ENCODE data around the gene STIMATE.

Gene STIMATE

DNA sequence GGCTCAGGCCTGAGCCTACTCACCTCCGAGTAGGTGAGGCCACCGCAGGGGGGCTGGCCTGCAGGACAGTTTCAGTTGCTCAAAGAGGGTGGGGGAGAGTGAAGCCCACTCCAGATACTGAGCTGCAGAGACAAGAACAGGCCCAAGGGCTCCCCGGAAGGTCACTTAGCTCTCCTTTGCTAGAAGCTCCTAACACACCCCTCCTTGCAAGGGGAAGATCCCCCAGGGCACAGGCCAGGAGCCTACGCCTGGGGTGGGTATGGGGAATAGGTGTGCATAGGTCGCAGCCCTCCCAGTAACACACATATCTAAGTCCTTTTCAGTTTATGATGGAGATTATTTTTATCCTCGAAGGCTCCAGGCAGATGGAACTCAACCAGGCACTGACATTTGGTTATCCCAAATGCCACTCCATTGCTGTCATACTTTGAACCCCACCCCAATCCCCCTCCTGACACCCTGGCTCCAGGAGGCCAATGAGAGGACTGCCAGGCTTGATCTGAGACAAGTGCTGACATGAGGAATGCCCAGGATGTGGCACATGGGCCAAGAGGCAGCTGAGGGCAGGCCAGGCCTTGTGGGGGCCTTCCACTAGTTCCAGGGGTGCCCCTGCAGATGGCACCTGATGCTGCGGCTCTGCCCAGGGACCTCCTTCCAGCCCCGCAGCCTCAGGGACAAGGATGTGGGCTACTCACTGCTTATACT is 61.4 kb downstream of the STIMATE start:
- peaks cover 7% of the 10 kb centered on the region; the same call in 1 of the 2 replicates for H3K4me1 ChIP-seq (ENCODE audit: insufficient read depth, low read length)
- H3K36me3 ChIP-seq (ENCODE audit: insufficient read depth, low read length), result no peaks in the 10 kb centered on the region
- no peak overlapping the region for H3K9ac ChIP-seq (ENCODE audit: low read depth, low read length)
- H3K9me3 ChIP-seq (ENCODE audit: control insufficient read depth, insufficient read depth, low read length), result no peaks in the 10 kb centered on the region

DNA sequence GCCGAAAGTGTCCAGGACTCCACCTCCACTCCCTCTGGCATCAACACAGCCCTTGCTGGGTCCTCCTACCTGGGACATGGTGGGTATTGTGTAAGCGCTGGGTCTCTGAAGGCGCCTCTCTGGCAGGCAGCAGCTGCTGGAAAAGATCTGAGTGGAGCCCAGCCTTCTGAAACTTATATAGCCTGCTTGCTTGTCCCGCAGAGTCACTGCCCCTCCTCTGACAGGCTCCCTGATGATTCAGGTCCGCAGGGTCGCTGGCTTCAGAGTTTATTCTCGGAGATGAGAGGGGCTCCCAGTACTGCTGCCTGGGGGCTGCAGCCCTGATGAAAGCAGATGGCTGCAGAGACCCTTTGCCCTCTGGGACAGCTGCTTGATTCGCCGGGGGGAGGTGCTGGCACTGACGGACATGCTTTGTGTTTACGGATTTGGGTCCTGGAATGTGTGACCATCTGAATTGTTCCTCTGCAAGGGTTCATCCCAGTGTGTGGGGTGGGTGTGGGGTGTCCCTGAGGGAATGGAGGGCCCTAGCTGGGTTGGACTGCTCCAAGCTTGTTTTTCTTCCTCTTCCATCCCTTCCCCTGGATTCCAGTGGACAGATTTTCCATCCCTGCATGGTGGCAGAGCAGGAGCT is 62.4 kb downstream of the STIMATE start, which contains the start of gene MUSTN1:
MUSTN1 (minus strand) TSS at position 149 of the 631 bp plus-strand sequence; CDS start at position 78, 71 bp downstream.
- Histone ChIP-seq H3K9ac (ENCODE audit: low read depth, low read length) (no peak within 1 kb of the TSS), H3K4me1 (ENCODE audit: insufficient read depth, low read length) (peaks cover 11% of the 10 kb centered on the region; the same call in 1 of the 2 replicates), H3K36me3 (ENCODE audit: insufficient read depth, low read length) (no peaks in the 10 kb centered on the region), H3K9me3 (ENCODE audit: control insufficient read depth, insufficient read depth, low read length) (no peaks in the 10 kb centered on the region)

DNA sequence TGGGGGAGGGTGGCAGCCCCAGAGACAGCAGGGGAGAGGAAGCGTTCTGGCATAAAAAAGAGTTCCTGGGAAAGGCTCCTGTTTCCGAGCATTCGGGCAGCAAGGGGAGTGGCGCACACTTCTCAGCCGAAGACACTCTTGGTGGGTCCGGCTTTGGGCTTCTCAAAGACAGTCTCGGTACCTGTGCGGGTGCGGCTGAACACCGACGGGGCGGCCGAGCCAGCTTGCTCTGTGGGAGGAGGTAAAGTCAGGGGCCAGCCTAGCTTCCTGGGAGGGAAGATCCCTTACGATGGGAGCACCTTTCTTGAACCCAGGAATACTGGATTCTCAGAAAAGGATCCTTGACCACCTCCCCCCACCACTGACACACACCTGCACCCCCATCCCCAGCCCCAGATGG is 64.1 kb downstream of the STIMATE start:
- Histone ChIP-seq H3K9me3 (ENCODE audit: control insufficient read depth, insufficient read depth, low read length) (no peaks in the 10 kb centered on the region), H3K36me3 (ENCODE audit: insufficient read depth, low read length) (no peaks in the 10 kb centered on the region), H3K4me1 (ENCODE audit: insufficient read depth, low read length) (peaks cover 11% of the 10 kb centered on the region; the same call in 1 of the 2 replicates)

DNA sequence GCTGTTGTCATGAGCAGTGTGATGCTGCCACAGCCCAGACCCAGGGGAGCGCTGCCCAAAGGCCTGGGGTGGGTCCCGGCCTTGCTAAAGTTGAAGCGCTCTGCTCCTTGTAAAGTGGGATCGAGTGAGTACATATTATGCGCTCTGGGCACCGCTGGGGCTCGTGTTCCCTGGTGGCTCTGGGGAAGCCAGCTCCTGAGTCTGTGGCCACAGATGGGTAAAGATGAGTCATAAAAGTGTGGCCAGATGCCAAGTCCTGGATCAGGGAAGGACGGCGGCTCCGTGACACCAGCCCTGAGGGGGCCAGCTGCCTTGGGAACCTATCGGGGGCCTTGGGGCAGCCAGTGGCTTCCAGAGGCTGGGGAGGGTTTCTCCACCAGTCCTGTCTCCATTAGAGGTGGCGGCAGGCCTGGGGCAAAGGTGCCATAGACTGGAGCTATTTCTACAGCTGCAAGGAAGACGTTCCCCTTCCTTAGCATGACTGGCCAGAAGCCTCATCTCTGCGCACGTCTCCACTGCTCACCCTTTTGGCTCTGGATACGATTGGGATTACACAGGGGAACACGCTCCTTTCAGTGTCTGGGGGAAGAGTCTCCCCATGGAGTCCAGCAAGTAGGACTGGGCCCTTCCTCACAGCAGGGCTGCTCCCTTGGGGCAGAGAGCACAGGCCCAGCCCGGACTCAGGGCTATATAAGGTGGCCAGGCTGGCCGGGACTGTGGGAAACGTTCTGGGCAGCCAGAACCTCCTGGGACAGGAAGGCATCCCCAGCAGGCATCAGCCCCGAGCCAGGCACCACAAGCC is 65.6 kb downstream of the STIMATE start:
- Histone ChIP-seq H3K9ac (ENCODE audit: low read depth, low read length) (no peak overlapping the region), H3K36me3 (ENCODE audit: insufficient read depth, low read length) (no peaks in the 10 kb centered on the region), H3K9me3 (ENCODE audit: control insufficient read depth, insufficient read depth, low read length) (no peaks in the 10 kb centered on the region), H3K4me1 (ENCODE audit: insufficient read depth, low read length) (peaks cover 11% of the 10 kb centered on the region; the same call in 1 of the 2 replicates)

More for the DNA sequence above, 64.1 kb downstream of the STIMATE start:
- H3K9ac ChIP-seq (ENCODE audit: low read depth, low read length), result no peak overlapping the region

DNA sequence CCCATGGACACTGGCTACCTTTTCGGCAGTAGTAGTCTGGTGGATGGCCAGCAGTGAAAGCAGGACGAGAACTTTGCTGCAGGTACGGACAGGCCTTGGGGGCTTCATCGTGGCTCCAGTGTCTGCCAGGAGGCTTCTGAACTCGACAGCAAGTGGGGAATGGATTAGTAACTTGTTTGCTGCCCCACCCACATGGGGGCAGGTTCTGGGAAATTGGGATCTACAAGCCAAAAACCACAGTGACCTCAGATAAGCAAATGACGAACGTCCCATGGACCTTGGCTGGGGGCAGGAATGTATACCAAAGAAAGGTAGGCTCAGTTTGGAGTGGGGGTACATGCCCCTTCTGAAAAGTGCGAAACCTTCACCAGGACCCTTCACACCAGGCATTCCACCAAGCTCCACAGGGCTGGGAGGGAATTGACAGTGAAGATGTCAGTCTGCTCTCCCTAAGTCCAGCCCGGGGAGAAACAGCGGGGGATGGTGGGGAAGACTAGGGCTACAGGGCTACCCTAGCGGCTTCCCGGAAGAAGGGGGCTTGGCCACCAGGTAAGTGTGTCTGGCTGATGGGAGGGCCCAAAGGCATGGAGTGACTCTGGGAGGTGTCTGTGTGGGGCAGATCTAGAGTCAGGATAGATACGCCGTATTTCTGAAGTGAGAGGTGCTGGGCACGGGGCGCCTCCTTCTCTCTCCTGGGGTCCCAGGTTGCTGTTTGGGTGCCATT is 66.7 kb downstream of the STIMATE start, which contains the start of gene ITIH4:
ITIH4 (minus strand) TSS at position 138 of the 724 bp plus-strand sequence; CDS start at position 108, 30 bp downstream.
- H3K36me3 ChIP-seq (ENCODE audit: insufficient read depth, low read length), result no peaks in the 10 kb centered on the region
- H3K9me3 ChIP-seq (ENCODE audit: control insufficient read depth, insufficient read depth, low read length), result no peaks in the 10 kb centered on the region
- H3K9ac ChIP-seq (ENCODE audit: low read depth, low read length), result no peak within 1 kb of the TSS
- H3K4me1 ChIP-seq (ENCODE audit: insufficient read depth, low read length), result peaks cover 11% of the 10 kb centered on the region; the same call in 1 of the 2 replicates

DNA sequence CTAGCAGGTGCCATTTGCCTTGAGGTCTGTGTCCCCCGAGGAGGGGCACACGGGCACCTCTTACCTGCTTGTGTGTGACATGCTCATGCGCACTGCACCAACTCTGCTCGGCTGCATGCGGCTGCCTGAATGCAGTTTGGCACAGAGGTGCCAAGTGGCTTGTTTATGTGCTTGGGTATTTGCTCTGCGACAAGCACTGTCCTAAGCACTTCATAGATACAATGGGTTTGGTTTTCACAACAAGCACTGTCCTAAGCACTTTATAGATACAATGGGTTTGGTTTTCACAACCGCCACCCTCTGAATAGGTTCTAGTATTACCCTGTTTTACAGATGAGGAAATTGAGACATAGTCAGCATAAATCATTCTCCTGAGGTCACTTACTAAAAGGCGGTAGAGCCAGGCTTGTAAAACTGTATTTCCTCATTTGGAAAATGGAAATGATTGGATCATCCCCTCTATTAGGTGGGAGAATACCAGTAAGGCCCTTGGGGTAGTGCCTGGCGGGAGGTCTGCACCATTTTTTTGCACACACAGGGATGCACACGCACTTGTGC is 67.4 kb downstream of the STIMATE start:
- Histone ChIP-seq H3K4me1 (ENCODE audit: insufficient read depth, low read length) (peaks cover 5% of the 10 kb centered on the region; the same call in 1 of the 2 replicates), H3K36me3 (ENCODE audit: insufficient read depth, low read length) (no peaks in the 10 kb centered on the region), H3K9ac (ENCODE audit: low read depth, low read length) (no peak overlapping the region), H3K9me3 (ENCODE audit: control insufficient read depth, insufficient read depth, low read length) (no peaks in the 10 kb centered on the region)

DNA sequence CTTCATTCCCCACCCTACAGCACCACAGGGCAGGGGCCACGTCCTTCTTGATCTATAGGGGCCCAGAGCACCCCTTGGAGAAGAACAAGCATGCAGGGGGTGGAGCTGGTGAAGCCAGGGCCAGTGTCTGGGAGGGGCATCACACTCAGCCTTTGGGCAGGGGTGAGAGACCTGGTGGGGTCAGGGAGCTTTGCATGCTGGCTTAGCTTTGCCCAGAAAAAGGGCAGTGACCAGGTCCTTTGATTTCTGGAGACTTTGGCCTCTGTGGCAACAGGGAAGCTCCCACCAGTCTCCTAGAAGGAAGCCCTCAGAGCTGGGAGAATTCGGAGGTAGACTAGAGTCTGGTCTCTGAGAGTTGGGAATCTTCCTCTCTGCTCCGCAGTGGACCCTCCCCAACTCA is 67.9 kb downstream of the STIMATE start:
- peaks cover 5% of the 10 kb centered on the region; the same call in 1 of the 2 replicates for H3K4me1 ChIP-seq (ENCODE audit: insufficient read depth, low read length)
- no peaks in the 10 kb centered on the region for H3K36me3 ChIP-seq (ENCODE audit: insufficient read depth, low read length)
- no peak overlapping the region for H3K9ac ChIP-seq (ENCODE audit: low read depth, low read length)
- no peaks in the 10 kb centered on the region for H3K9me3 ChIP-seq (ENCODE audit: control insufficient read depth, insufficient read depth, low read length)

DNA sequence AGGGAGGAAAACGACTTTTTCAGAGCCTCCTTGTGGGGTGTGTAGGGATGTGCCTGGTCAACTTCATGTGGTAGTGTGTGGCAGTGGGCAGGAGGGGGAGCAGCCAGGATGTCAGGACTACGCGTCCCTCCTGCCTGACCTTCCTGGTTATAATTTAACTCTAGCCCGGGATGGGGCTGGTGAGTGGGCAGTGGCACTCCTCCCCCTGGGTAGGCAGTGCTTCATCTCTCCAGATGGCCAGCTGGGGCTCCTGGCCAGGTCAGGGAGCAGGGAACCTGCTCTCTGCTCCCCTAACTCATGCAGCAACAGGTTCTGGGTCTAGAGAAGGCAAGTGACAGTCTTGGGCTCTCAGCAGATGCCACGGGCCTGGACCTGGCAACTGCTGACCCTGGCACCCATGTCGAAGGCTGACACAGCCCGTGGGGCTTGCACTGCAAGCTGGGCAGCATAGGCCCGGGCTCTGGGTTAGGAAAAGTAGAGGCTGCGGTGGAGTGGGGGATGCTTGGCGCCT is 69.4 kb downstream of the STIMATE start:
- no peaks in the 10 kb centered on the region for H3K36me3 ChIP-seq (ENCODE audit: insufficient read depth, low read length)
- H3K4me1 ChIP-seq (ENCODE audit: insufficient read depth, low read length), result peaks cover 5% of the 10 kb centered on the region; the same call in 1 of the 2 replicates
- H3K9ac ChIP-seq (ENCODE audit: low read depth, low read length), result no peak overlapping the region
- no peaks in the 10 kb centered on the region for H3K9me3 ChIP-seq (ENCODE audit: control insufficient read depth, insufficient read depth, low read length)

DNA sequence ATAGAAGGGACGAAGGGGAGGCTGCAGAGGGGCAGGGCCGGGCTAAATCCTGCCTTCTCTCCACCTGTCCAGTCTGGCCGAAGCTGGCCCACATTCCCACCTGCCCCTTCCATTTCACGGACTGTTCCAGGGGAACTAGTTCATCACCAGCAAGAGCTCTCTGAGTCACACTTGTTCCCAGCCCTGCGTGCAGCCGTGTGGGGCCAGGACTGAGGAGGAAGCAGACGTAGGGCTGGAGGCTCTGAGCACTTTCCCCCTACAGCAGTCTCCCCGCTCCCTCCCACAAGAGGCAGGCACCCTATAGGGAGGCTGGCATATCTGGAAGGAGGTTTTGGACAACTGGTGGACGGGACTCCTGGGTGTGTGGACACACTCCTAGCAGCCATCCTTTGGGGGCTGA is 69.9 kb downstream of the STIMATE start:
- H3K4me1 ChIP-seq (ENCODE audit: insufficient read depth, low read length), result peaks cover 5% of the 10 kb centered on the region; the same call in 1 of the 2 replicates
- no peaks in the 10 kb centered on the region for H3K9me3 ChIP-seq (ENCODE audit: control insufficient read depth, insufficient read depth, low read length)
- no peak overlapping the region for H3K9ac ChIP-seq (ENCODE audit: low read depth, low read length)
- H3K36me3 ChIP-seq (ENCODE audit: insufficient read depth, low read length), result no peaks in the 10 kb centered on the region

DNA sequence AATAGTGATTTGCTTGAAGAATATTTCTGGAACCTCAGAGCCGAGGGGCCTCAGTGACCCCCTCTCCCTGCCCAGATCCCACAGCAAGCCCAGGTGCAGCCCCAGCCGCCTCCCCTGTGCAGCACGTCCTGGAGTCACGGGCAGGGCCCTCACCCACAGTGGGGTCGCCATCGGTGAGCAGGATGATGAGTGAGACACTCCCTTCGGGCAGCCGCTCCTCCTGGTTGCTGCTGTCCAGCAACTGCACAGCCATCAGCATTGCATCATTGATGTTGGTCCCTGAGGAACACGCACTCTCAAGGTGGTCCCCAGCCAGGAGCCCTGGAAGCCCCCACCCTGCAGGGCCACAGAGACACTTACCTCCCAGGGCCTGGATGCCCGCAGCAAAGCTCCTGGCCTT is 73.3 kb downstream of the STIMATE start:
- Histone ChIP-seq H3K36me3 (ENCODE audit: insufficient read depth, low read length) (no peaks in the 10 kb centered on the region), H3K4me1 (ENCODE audit: insufficient read depth, low read length) (peaks cover 8% of the 10 kb centered on the region; the same call in 1 of the 2 replicates), H3K9ac (ENCODE audit: low read depth, low read length) (no peak overlapping the region), H3K9me3 (ENCODE audit: control insufficient read depth, insufficient read depth, low read length) (no peaks in the 10 kb centered on the region)

DNA sequence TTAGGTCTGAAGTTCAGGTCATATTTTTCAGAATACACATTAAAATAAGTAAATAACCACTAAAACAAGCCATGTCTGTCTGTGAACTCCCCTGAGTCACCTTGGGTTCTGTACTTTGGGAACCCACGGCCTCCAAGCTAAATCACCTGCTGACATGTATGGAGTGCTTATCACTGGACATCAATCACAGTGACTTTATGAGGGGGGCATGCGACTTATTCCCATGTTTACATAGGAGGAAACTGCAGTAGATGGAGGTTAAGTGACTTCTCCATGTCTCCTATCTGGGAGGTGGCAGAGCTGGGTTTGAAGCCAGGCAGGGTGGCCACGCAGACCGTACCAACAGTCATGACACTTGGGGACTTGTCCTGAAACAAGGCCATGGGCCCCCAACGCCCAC is 75.0 kb downstream of the STIMATE start:
- no peaks in the 10 kb centered on the region for H3K36me3 ChIP-seq (ENCODE audit: insufficient read depth, low read length)
- no peaks in the 10 kb centered on the region for H3K9me3 ChIP-seq (ENCODE audit: control insufficient read depth, insufficient read depth, low read length)
- no peak overlapping the region for H3K9ac ChIP-seq (ENCODE audit: low read depth, low read length)
- H3K4me1 ChIP-seq (ENCODE audit: insufficient read depth, low read length), result peaks cover 15% of the 10 kb centered on the region; the same call in 1 of the 2 replicates

DNA sequence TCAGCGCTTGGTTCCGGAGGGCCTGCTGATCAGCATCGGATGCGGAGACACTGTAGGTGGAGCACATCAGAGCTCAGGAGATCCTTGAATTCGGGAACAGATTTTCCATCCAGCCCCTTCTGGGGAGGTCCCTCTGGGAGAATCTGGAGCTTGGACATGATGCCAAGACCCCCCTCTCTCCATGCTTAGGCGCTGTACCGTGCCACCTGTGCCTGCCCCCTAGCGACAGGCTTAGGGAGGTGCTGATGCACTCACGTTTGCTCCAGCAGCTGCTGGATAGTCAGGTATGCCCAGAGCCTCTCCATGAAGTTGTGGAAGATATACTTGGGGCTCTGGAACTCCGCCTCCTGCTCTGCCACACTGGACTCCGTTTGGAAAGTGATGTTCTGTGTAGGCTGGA is 76.6 kb downstream of the STIMATE start:
- Histone ChIP-seq H3K9me3 (ENCODE audit: control insufficient read depth, insufficient read depth, low read length) (no peaks in the 10 kb centered on the region), H3K36me3 (ENCODE audit: insufficient read depth, low read length) (no peaks in the 10 kb centered on the region), H3K9ac (ENCODE audit: low read depth, low read length) (no peak overlapping the region), H3K4me1 (ENCODE audit: insufficient read depth, low read length) (peaks cover 15% of the 10 kb centered on the region; the same call in 1 of the 2 replicates)

DNA sequence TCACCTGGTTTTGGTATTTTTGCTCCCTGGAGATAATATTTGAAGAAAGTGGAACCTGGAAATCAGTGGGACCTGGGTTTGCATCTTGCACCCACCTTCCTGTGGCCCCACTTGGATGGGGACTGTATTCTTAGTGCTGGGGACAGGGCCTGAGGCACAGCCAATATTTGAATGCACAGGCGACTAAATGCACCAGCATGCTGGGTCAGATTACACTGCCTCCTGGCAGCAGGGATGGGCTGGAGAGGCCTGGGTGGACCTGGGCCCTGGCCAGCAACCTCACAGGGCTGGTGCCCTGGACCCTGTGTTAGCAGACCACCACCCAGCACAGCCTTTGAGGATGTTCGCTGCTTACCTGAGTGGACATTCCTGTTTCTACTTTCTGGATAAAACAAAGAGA is 77.4 kb downstream of the STIMATE start:
- Histone ChIP-seq H3K36me3 (ENCODE audit: insufficient read depth, low read length) (no peaks in the 10 kb centered on the region), H3K9ac (ENCODE audit: low read depth, low read length) (no peak overlapping the region), H3K9me3 (ENCODE audit: control insufficient read depth, insufficient read depth, low read length) (no peaks in the 10 kb centered on the region), H3K4me1 (ENCODE audit: insufficient read depth, low read length) (peaks cover 15% of the 10 kb centered on the region; the same call in 1 of the 2 replicates)
